WERI-Rb-1 (cell line): Measurements from ENCODE around the gene EMSY.

ENCODE experiments used
- DNase-seq: peaks from one replicate; pipeline ENCODE4 v3.0.0-alpha.2; 2020
- H3K27ac ChIP-seq: fragments of 250-450 bp; sonication (Bioruptor Pico); 2 replicates; pipeline ENCODE4 v1.5.1; 2020; ENCODE audit warnings: mild to moderate bottlenecking, moderate library complexity
- H3K27me3 ChIP-seq: fragments of 250-450 bp; sonication (Bioruptor Pico); 2 replicates; pipeline ENCODE4 v1.5.1; 2021; ENCODE audit warnings: mild to moderate bottlenecking, low read depth, moderate library complexity; ENCODE audit not compliant: insufficient read depth, severe bottlenecking
- H3K36me3 ChIP-seq: fragments of 250-450 bp; sonication (Bioruptor Pico); 2 replicates; pipeline ENCODE4 v1.5.1; 2020; ENCODE audit warnings: mild to moderate bottlenecking, moderate library complexity
- H3K4me3 ChIP-seq: 2 replicates; pipeline ENCODE4 v1.5.1; 2011; ENCODE audit warnings: low read depth, mild to moderate bottlenecking, control low read depth, low read length
- H3K9me3 ChIP-seq: fragments of 250-450 bp; sonication (Bioruptor Pico); 2 replicates; pipeline ENCODE4 v1.5.1; 2021; ENCODE audit warnings: mild to moderate bottlenecking, moderate library complexity; ENCODE audit not compliant: severe bottlenecking
- CTCF ChIP-seq: IDR thresholded peaks from 2 replicates; pipeline ENCODE4 v1.5.1; 2011; ENCODE audit warnings: low read depth, mild to moderate bottlenecking, control low read depth, inconsistent platforms, low read length

The EMSY gene

GRCh38 chr11:76469141-76469540 is 24.3 kb downstream of the EMSY start:
- no peak for TF ChIP-seq CTCF
- peaks cover 59% of the 10 kb centered on the region for H3K36me3 ChIP-seq

GRCh38 chr11:76471382-76471781 is 26.6 kb downstream of the EMSY start:
- DNase-seq = no peak
- H3K36me3 ChIP-seq = peaks cover 61% of the 10 kb centered on the region
- H3K4me3 ChIP-seq = no peak overlapping the region
- H3K27ac ChIP-seq = no peak overlapping the region
- H3K9me3 ChIP-seq = no peaks in the 10 kb centered on the region
- TF ChIP-seq CTCF = no peak
- H3K27me3 ChIP-seq = no peaks in the 10 kb centered on the region

More at GRCh38 chr11:76469141-76469540, 24.3 kb downstream of the EMSY start:
- Histone ChIP-seq H3K27me3 (no peaks in the 10 kb centered on the region), H3K4me3 (no peak overlapping the region), H3K9me3 (no peaks in the 10 kb centered on the region), H3K27ac (no peak overlapping the region)
- no peak for DNase-seq

DNA sequence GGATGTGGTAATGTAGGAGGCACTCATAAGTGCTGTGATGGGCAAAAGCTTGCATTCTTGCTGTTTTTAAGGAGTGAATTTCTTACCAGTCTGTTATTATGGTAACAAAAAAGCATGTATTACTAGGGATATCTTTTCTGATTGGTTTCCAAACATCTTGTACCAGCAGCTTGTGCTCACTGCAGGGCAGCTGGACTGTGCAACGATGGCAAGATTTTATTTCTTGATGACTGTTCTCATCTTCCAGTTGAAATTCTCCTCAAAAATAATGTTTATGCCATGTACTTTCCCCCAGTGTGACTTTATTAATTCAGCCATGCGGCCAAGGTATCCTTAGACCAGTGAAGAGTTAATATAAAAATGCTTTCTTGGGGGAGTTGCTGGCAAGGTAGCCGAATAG is 35.4 kb downstream of the EMSY start:
- Histone ChIP-seq H3K27me3 (no peaks in the 10 kb centered on the region), H3K27ac (no peak overlapping the region), H3K9me3 (peaks cover 3% of the 10 kb centered on the region), H3K4me3 (no peak overlapping the region), H3K36me3 (peaks cover 22% of the 10 kb centered on the region)
- no peak for DNase-seq
- no peak for TF ChIP-seq CTCF

GRCh38 chr11:76491644-76492043 is 46.8 kb downstream of the EMSY start:
- TF ChIP-seq CTCF = no peak
- no peak overlapping the region for H3K4me3 ChIP-seq
- H3K36me3 ChIP-seq = peaks cover 3% of the 10 kb centered on the region
- no peaks in the 10 kb centered on the region for H3K27me3 ChIP-seq
- no peak for DNase-seq
- no peak overlapping the region for H3K27ac ChIP-seq
- no peaks in the 10 kb centered on the region for H3K9me3 ChIP-seq

- no peaks in the 10 kb centered on the region for H3K9me3 ChIP-seq
- H3K4me3 ChIP-seq = no peak overlapping the region
- DNase-seq = no peak
- H3K36me3 ChIP-seq = peaks cover 6% of the 10 kb centered on the region
- TF ChIP-seq CTCF = no peak
- no peak overlapping the region for H3K27ac ChIP-seq
- H3K27me3 ChIP-seq = no peaks in the 10 kb centered on the region
Observed at GRCh38 chr11:76493040-76493439, 48.2 kb downstream of the EMSY start.

GRCh38 chr11:76493626-76494539 is 49.1 kb downstream of the EMSY start:
- H3K27me3 ChIP-seq = no peaks in the 10 kb centered on the region
- H3K27ac ChIP-seq = no peak overlapping the region
- TF ChIP-seq CTCF = no peak
- no peak for DNase-seq
- H3K4me3 ChIP-seq = no peak overlapping the region
- H3K9me3 ChIP-seq = no peaks in the 10 kb centered on the region
- peaks cover 6% of the 10 kb centered on the region for H3K36me3 ChIP-seq
